Anterior cingulate cortex (tissue), 58 donors: Measurements from ENCODE around the gene MGA.

Experiments
- DNase-seq, 58 donors: peaks; one replicate each; lab custom pipeline; 2025; lab: John Stamatoyannopoulos, UW

The MGA gene

GRCh38 chr15:41801850-41802455 is 141.7 kb downstream of the MGA start:
- DNase-seq, result no peak

GRCh38 chr15:41804361-41804760 is 144.2 kb downstream of the MGA start:
- DNase-seq, result no peak

GRCh38 chr15:41804916-41805666 is 144.9 kb downstream of the MGA start:
- DNase-seq, result no peak

- DNase-seq, result no peak
Measured at GRCh38 chr15:41805711-41806110, 145.5 kb downstream of the MGA start.

GRCh38 chr15:41806291-41807181 is 146.3 kb downstream of the MGA start:
- no peak for DNase-seq

- no peak for DNase-seq
Measured at GRCh38 chr15:41809121-41809520, 148.9 kb downstream of the MGA start.

- DNase-seq, result peak in 3 of 58 donors; percentile 21 to 27 (median 23)
Measured at GRCh38 chr15:41809526-41810220, 149.5 kb downstream of the MGA start.

- no peak for DNase-seq
Measured at GRCh38 chr15:41810651-41811431, 150.6 kb downstream of the MGA start.

- DNase-seq, result peak in 55 of 58 donors; percentile 14 to 88 (median 68)
Measured at GRCh38 chr15:41811432-41812195, 151.4 kb downstream of the MGA start.

- DNase-seq, result no peak
Measured at GRCh38 chr15:41812820-41813375, 152.7 kb downstream of the MGA start.

GRCh38 chr15:41813426-41813825 is 153.2 kb downstream of the MGA start:
- no peak for DNase-seq

- no peak for DNase-seq
Measured at GRCh38 chr15:41814534-41814933, 154.3 kb downstream of the MGA start.

- no peak for DNase-seq
Measured at GRCh38 chr15:41816788-41817187, 156.6 kb downstream of the MGA start.

- peak in 1 of 58 donors; percentile 11 for DNase-seq
Measured at GRCh38 chr15:41817327-41817726, 157.1 kb downstream of the MGA start.

- DNase-seq, result no peak
Measured at GRCh38 chr15:41817781-41818180, 157.6 kb downstream of the MGA start.

- DNase-seq, result no peak
Measured at GRCh38 chr15:41819455-41820050, 159.3 kb downstream of the MGA start.

GRCh38 chr15:41820791-41821423 is 160.7 kb downstream of the MGA start:
- DNase-seq, result no peak

GRCh38 chr15:41821831-41822230 is 161.6 kb downstream of the MGA start:
- DNase-seq, result peak in 8 of 58 donors; percentile 7 to 48 (median 12)
